ENCODE data around the gene TEX53.

TEX53 gene

DNA sequence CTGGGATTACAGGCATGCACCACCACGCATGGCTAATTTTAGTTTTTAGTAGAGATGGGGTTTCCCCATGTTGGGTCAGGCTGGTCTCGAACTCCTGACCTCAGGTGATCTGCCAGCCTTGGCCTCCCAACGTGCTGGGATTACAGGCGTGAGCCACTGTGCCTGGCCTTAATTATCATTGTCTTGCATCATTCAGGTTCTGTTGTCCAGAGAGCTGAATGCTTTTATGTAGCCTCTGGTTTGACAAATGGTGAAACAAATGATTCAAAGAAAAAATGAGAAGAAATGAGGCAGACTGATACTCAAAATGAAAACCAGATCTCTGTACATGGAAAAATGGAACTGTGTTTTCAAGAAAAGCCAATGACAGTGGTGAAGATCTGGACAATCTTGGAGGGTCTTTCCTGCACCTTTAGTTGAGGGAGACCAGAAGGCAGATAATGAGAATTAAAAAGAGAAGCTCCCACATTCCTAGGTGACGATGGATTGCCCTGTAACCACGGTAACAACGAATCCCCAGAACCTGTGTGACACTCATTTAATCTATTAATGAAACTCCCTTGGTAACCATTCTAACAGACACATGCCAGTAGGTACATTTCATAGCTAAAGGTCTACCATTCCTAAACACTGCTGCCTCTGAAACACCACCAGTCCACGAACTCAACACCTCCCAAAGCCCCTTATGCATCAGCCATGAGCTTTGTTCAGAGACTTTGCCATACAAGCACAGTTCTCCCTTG lies 22.8 kb upstream of the TEX53 start:
- H3K4me3 ChIP-seq (IDR thresholded peaks at IDR 0.05; ENCODE audit: insufficient read depth, low read depth, low read length): no peak overlapping the region
- H3K79me2 ChIP-seq (ENCODE audit: insufficient read depth, low read depth): no peaks in the 10 kb centered on the region
- H3K4me1 ChIP-seq (ENCODE audit: low read depth, poor library complexity, severe bottlenecking): peaks cover 4% of the 10 kb centered on the region
- no peaks in the 10 kb centered on the region for H3K36me3 ChIP-seq (ENCODE audit: insufficient read depth)
- TF ChIP-seq CTCF (conservative IDR thresholded peaks at IDR 0.05; ENCODE audit: low read depth, low read length): no peak
- H4K20me1 ChIP-seq (ENCODE audit: insufficient read depth): no peaks in the 10 kb centered on the region
- H3K27ac ChIP-seq: no peak overlapping the region
- H2AFZ ChIP-seq (ENCODE audit: low read depth): no peak overlapping the region
- H3K9ac ChIP-seq: no peak overlapping the region
- H3K27me3 ChIP-seq (ENCODE audit: insufficient read depth, low read depth): no peaks in the 10 kb centered on the region
- no peak overlapping the region for H3K4me2 ChIP-seq

DNA sequence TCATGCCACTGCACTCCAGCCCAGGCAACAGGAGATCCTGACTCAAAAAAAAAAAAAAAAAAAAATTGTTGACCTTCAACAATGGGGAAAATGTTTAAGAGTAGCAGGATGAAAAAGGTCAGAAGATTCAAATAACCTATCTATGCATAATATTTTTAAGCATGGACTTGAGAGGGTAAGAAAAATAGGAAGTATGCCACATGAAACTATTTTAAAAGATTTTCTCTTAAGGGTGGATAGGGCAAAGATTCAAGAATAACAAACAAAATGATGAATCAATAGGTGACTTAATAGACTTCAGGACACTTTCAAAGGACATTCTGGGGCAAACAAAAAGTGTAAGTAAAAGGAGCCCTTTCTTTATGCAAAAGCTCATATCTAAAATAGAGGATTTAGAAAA lies 21.2 kb upstream of the TEX53 start:
- TF ChIP-seq CTCF (conservative IDR thresholded peaks at IDR 0.05; ENCODE audit: low read depth, low read length): no peak

DNA sequence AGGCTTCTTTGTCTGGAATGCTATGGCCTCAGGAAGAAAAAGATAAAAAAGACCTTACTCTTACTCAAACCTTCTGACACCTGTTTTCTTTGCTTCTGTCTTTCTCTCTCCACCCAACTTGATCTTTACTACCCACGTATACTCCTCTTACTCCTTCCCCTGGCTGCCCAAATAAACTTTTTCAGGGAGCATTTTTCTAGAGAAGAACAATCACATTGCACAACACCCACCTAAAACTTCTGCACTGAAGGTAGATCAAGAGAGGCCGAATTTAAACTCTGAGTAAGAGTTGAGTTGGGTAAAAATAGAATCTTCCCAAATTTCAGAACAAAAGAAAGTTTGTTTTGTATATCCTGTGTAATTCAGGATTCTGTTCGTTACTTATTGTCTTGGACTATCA lies 20.5 kb upstream of the TEX53 start:
- H3K27ac ChIP-seq: no peak overlapping the region
- no peaks in the 10 kb centered on the region for H4K20me1 ChIP-seq (ENCODE audit: insufficient read depth)
- no peak overlapping the region for H3K4me3 ChIP-seq (IDR thresholded peaks at IDR 0.05; ENCODE audit: insufficient read depth, low read depth, low read length)
- TF ChIP-seq CTCF (conservative IDR thresholded peaks at IDR 0.05; ENCODE audit: low read depth, low read length): no peak
- no peak overlapping the region for H3K9ac ChIP-seq
- no peaks in the 10 kb centered on the region for H3K36me3 ChIP-seq (ENCODE audit: insufficient read depth)
- no peaks in the 10 kb centered on the region for H3K79me2 ChIP-seq (ENCODE audit: insufficient read depth, low read depth)
- H3K4me1 ChIP-seq (ENCODE audit: low read depth, poor library complexity, severe bottlenecking): peaks cover 4% of the 10 kb centered on the region
- no peak overlapping the region for H3K4me2 ChIP-seq
- H3K27me3 ChIP-seq (ENCODE audit: insufficient read depth, low read depth): no peaks in the 10 kb centered on the region
- H2AFZ ChIP-seq (ENCODE audit: low read depth): no peak overlapping the region

More for the DNA sequence above, 21.2 kb upstream of the TEX53 start:
- no peak overlapping the region for H3K9ac ChIP-seq
- H3K27ac ChIP-seq: no peak overlapping the region
- no peak overlapping the region for H3K4me2 ChIP-seq
- no peak overlapping the region for H2AFZ ChIP-seq (ENCODE audit: low read depth)
- no peaks in the 10 kb centered on the region for H3K27me3 ChIP-seq (ENCODE audit: insufficient read depth, low read depth)
- H4K20me1 ChIP-seq (ENCODE audit: insufficient read depth): no peaks in the 10 kb centered on the region
- H3K79me2 ChIP-seq (ENCODE audit: insufficient read depth, low read depth): no peaks in the 10 kb centered on the region
- H3K36me3 ChIP-seq (ENCODE audit: insufficient read depth): no peaks in the 10 kb centered on the region
- H3K4me3 ChIP-seq (IDR thresholded peaks at IDR 0.05; ENCODE audit: insufficient read depth, low read depth, low read length): no peak overlapping the region
- H3K4me1 ChIP-seq (ENCODE audit: low read depth, poor library complexity, severe bottlenecking): peaks cover 4% of the 10 kb centered on the region

GRCh38 chr9:114677418-114677817 lies 19.8 kb upstream of the TEX53 start:
- Histone ChIP-seq H3K79me2 (ENCODE audit: insufficient read depth, low read depth) (no peaks in the 10 kb centered on the region), H3K4me3 (IDR thresholded peaks at IDR 0.05; ENCODE audit: insufficient read depth, low read depth, low read length) (no peak overlapping the region), H3K9ac (no peak overlapping the region), H3K4me1 (ENCODE audit: low read depth, poor library complexity, severe bottlenecking) (peaks cover 4% of the 10 kb centered on the region), H3K27me3 (ENCODE audit: insufficient read depth, low read depth) (no peaks in the 10 kb centered on the region), H3K4me2 (no peak overlapping the region), H3K27ac (no peak overlapping the region), H2AFZ (ENCODE audit: low read depth) (no peak overlapping the region), H4K20me1 (ENCODE audit: insufficient read depth) (no peaks in the 10 kb centered on the region), H3K36me3 (ENCODE audit: insufficient read depth) (no peaks in the 10 kb centered on the region)
- TF ChIP-seq CTCF (conservative IDR thresholded peaks at IDR 0.05; ENCODE audit: low read depth, low read length): no peak
